HepG2 (cell line): Measurements from ENCODE around the gene CDCA4. TPM values are rescaled to one million over a fixed set of nuclear protein-coding genes. Genes with fewer than 3 reads are reported as not detected.

Experiments used
- ATAC-seq: fragments of 200-7000 bp; cut with Tn5 transposase; 3 replicates; pipeline ENCODE4 v1.9.1; 2020; ENCODE audit warnings: mild to moderate bottlenecking, moderate library complexity
- BruUV-seq: library from RNA; stranded (reverse); fragments of 400-500 nt; replicated peaks from 2 replicates; lab custom pipeline; 2021; lab: Mats Ljungman, UMichigan
- CTCF ChIA-PET: fragments of 300-600 bp; formaldehyde crosslinking; extraction: SDS; loops from one replicate; lab custom pipeline; 2021; ENCODE audit warnings: low total read pairs, inconsistent platforms, low intra/inter-chr PET ratio; lab: Yijun Ruan, JAX
- POLR2A ChIA-PET: fragments of 350-600 bp; sonication (Branson Sonifier 250); formaldehyde crosslinking; loops from one replicate; lab custom pipeline; 2020; ENCODE audit warnings: antibody characterized with exemption, inconsistent platforms; lab: Yijun Ruan, JAX
- DNase-seq: peaks from one replicate; pipeline ENCODE4 v3.0.0-alpha.2; 2015; ENCODE audit warnings: low spot score
- FAIRE-seq: peaks from 3 replicates; lab custom pipeline; 2011; peaks lifted over from hg19 to GRCh38; lab: Jason Lieb, UNC
- H2AFZ ChIP-seq: one replicate; pipeline ENCODE4 v1.6.1; 2011; ENCODE audit warnings: low read length, inconsistent platforms
- H3K27ac ChIP-seq: fragments of 300-600 bp; 3 replicates; pipeline ENCODE4 v1.8.0; 2011; ENCODE audit warnings: mixed run types, mild to moderate bottlenecking, mixed read lengths, low read length, inconsistent platforms; ENCODE audit not compliant: insufficient read depth; ENCODE audit errors: extremely low read length
- H3K27me3 ChIP-seq, 2 experiments: fragments of 200-600 bp in 1 of 2; 2 replicates in 1 of 2; 3 replicates in 1 of 2; pipeline versions ENCODE4 v1.6.0 to v1.8.0; 2011; ENCODE audit warnings: low read length in 2 of 2, mild to moderate bottlenecking in 2 of 2, moderate library complexity in 2 of 2, inconsistent platforms in 1 of 2; ENCODE audit not compliant: insufficient read depth in 2 of 2, control insufficient read depth in 1 of 2
- H3K36me3 ChIP-seq, 2 experiments: fragments of 200-600 bp in 1 of 2; replicated peaks in 1 of 2; 2 replicates in 1 of 2; 3 replicates in 1 of 2; pipeline versions ENCODE4 v1.5.1 to v1.8.0; 2011; ENCODE audit warnings: low read length in 2 of 2, inconsistent platforms in 1 of 2; ENCODE audit not compliant: insufficient read depth in 2 of 2, control insufficient read depth in 1 of 2
- H3K4me1 ChIP-seq: 2 replicates; pipeline ENCODE4 v1.5.1; 2012; ENCODE audit warnings: low read length, inconsistent platforms; ENCODE audit not compliant: insufficient read depth
- H3K4me2 ChIP-seq: 2 replicates; pipeline ENCODE4 v1.6.0; 2011; ENCODE audit warnings: low read depth, low read length, inconsistent platforms
- H3K4me3 ChIP-seq, 3 experiments: fragments of 200-600 bp in 1 of 3; sonication (generic), shearing (Covaris generic) in 1 of 3; replicated peaks in 1 of 3; 2 replicates each; pipeline ENCODE4 v1.5.1; 2011 to 2016; ENCODE audit warnings: low read length in 3 of 3, inconsistent platforms in 2 of 3, low read depth in 2 of 3, mild to moderate bottlenecking in 2 of 3, control low read depth in 1 of 3, mixed read lengths in 1 of 3; ENCODE audit not compliant: insufficient read depth in 1 of 3
- H3K79me2 ChIP-seq: one replicate; pipeline ENCODE4 v1.6.1; 2011; ENCODE audit warnings: low read length, inconsistent platforms; ENCODE audit not compliant: insufficient read depth
- H3K9ac ChIP-seq: 2 replicates; pipeline ENCODE4 v1.6.0; 2011; ENCODE audit warnings: mild to moderate bottlenecking, low read depth, low read length, inconsistent platforms; ENCODE audit not compliant: insufficient read depth
- H3K9me3 ChIP-seq: 2 replicates; pipeline ENCODE4 v1.5.1; 2012; ENCODE audit warnings: mild to moderate bottlenecking, low read length
- H4K20me1 ChIP-seq: 2 replicates; pipeline ENCODE4 v1.6.0; 2011; ENCODE audit warnings: inconsistent platforms, mild to moderate bottlenecking, low read length, moderate library complexity; ENCODE audit not compliant: insufficient read depth
- HCFC1 ChIP-seq: fragments of 150-350 bp; IDR thresholded peaks from 2 replicates; pipeline ENCODE4 v1.6.1; 2014; ENCODE audit warnings: low read depth, low read length
- NBN ChIP-seq: fragments of 450-650 bp; conservative IDR thresholded peaks from 2 replicates; pipeline ENCODE4 v1.6.1; 2017
- NFATC3 ChIP-seq: sonication (generic); formaldehyde crosslinking; IDR thresholded peaks from 2 replicates; pipeline ENCODE4 v1.5.1; 2020; ENCODE audit warnings: mild to moderate bottlenecking, missing genetic modification reagents
- PTBP1 ChIP-seq: fragments of 200-400 bp; formaldehyde crosslinking; IDR thresholded peaks from 2 replicates; pipeline ENCODE4 v1.6.1; 2018; ENCODE audit warnings: low read length, low read depth; ENCODE audit not compliant: poor library complexity, severe bottlenecking
- TCF7 ChIP-seq: sonication (generic); IDR thresholded peaks from 2 replicates; pipeline ENCODE4 v1.6.1; 2016; ENCODE audit warnings: antibody characterized with exemption, low read depth
- TOE1 ChIP-seq: sonication (generic); formaldehyde crosslinking; IDR thresholded peaks from 2 replicates; pipeline ENCODE4 v1.4.0; 2020; ENCODE audit warnings: mild to moderate bottlenecking, missing genetic modification reagents
- ZFP36 ChIP-seq: fragments of 150-350 bp; IDR thresholded peaks from 2 replicates; pipeline ENCODE4 v1.6.1; 2018; ENCODE audit warnings: borderline replicate concordance, low read length, low read depth; ENCODE audit not compliant: partially characterized antibody
- ZFP90 ChIP-seq: sonication (generic); formaldehyde crosslinking; IDR thresholded peaks from 2 replicates; pipeline ENCODE4 v1.8.0; 2022; ENCODE audit warnings: missing genetic modification reagents, mild to moderate bottlenecking, inconsistent platforms, borderline replicate concordance
- ZNF251 ChIP-seq: sonication (generic); formaldehyde crosslinking; IDR thresholded peaks from 2 replicates; pipeline ENCODE4 v1.9.0; 2021; ENCODE audit warnings: mild to moderate bottlenecking, missing genetic modification reagents
- WGBS: methylation state at CpG from one replicate; pipeline ENCODE4 v1.1.6; 2017; ENCODE audit warnings: low lambda C conversion rate; 5-methylcytosine and 5-hydroxymethylcytosine counted together
- in situ Hi-C: cut with HindIII; loops from 2 replicates; pipeline ENCODE4 v1.10.0; 2017; ENCODE audit warnings: low pct_unique_long_range_greater_than_20kb; ENCODE audit not compliant: extremely low pct_ligation_motif_present
- intact Hi-C: fragments of 100-400 bp; cut with micrococcal nuclease; formaldehyde crosslinking; loops from one replicate; pipeline ENCODE4 v1.10.0; 2022; ENCODE audit not compliant: unreplicated experiment
- polyA plus RNA-seq, 8 experiments: library from polyadenylated mRNA; depleted of rRNA in 3 of 8; stranded (reverse) in 7 of 8; unstranded in 1 of 8; fragments of >200 nt; fragmentation: Illumina TruSeq in 4 of 8; extraction: Trizol in 4 of 8; gene quantifications; 2 replicates each; pipeline versions ENCODE4 v1.2.1 to v1.2.3, GENCODE V29; 2011 to 2016; ENCODE audit warnings: low read depth in 4 of 8, missing spikeins in 1 of 8, mixed read lengths in 1 of 8; ENCODE audit not compliant: insufficient read depth in 1 of 8
- total RNA-seq, 5 experiments: library from RNA; depleted of rRNA; stranded (reverse); fragments of >200 nt; fragmentation: Illumina TruSeq; extraction: Trizol; gene quantifications; 2 replicates each; pipeline ENCODE4 v1.2.3, GENCODE V29; 2016; ENCODE audit warnings: low read depth in 1 of 5
- TF ChIP-seq, protein P1 (sequence below): sonication (generic); formaldehyde crosslinking; IDR thresholded peaks from 2 replicates; pipeline ENCODE4 v1.8.1; 2023; ENCODE audit warnings: mild to moderate bottlenecking, missing genetic modification reagents
- TF ChIP-seq, protein P2 (sequence below): sonication (generic); formaldehyde crosslinking; IDR thresholded peaks from 2 replicates; pipeline ENCODE4 v1.5.0; 2020; ENCODE audit warnings: mild to moderate bottlenecking, missing genetic modification reagents
- TF ChIP-seq, protein P3 (sequence below): sonication (generic); formaldehyde crosslinking; IDR thresholded peaks from 2 replicates; pipeline ENCODE4 v1.5.1; 2020; ENCODE audit warnings: mild to moderate bottlenecking, missing genetic modification reagents

CDCA4 gene
- total and polyA plus RNA-seq, 2 of the 13 experiments (the other 11 are each of a cell fraction or from before 2014, with no cell fraction given): 19.7 to 43.1 TPM

DNA sequence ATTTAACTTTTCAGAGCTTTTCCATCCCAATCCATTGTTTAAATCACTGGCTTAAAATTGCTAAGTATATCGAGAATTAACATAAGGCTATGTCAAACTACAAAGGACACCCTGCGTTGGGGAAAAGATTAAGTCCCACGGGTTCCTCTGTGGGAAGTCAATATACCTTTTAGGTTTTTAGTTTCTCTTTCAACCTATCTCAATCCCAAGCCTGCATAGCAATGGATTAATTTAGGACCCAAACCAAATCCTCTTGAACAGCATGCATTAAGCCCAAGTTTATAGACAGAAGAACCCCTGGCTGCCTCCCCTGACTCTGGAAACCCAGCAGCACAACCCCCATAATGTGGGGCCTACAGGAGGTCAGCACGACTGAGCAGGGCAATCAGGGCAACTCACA is 6.3 kb downstream of the CDCA4 start:
- no peak overlapping the region for H3K27ac ChIP-seq
- no TSS peak for BruUV-seq
- H2AFZ ChIP-seq: no peak overlapping the region
- H3K4me3 ChIP-seq: no peak overlapping the region
- no peak overlapping the region for H3K4me2 ChIP-seq
- peaks cover 59% of the 10 kb centered on the region for H3K4me1 ChIP-seq
- H3K27me3 ChIP-seq: no peaks in the 10 kb centered on the region
- POLR2A ChIA-PET: no interaction called here
- 82% methylated on average over 4 of the region's 4 CpGs for WGBS
- H4K20me1 ChIP-seq: peaks cover 35% of the 10 kb centered on the region
- peaks cover 16 to 27% of the 10 kb centered on the region in 2 experiments; a peak in 4 of 5 replicates for H3K36me3 ChIP-seq
- no peak for DNase-seq
- no peak for FAIRE-seq
- ATAC-seq: no peak
- H3K9ac ChIP-seq: no peak overlapping the region
- in situ Hi-C loops: no loop called here
- CTCF ChIA-PET: no interaction called here
- TF ChIP-seq ZFP90 (no peak), ZFP36 (no peak), PTBP1 (no peak), NBN (no peak), NFATC3 (CRISPR knock-in tag) (no peak), TOE1 (no peak), HCFC1 (no peak), TCF7 (no peak), ZNF251 (CRISPR knock-in tag) (no peak)
- TF ChIP-seq, protein P1, sequence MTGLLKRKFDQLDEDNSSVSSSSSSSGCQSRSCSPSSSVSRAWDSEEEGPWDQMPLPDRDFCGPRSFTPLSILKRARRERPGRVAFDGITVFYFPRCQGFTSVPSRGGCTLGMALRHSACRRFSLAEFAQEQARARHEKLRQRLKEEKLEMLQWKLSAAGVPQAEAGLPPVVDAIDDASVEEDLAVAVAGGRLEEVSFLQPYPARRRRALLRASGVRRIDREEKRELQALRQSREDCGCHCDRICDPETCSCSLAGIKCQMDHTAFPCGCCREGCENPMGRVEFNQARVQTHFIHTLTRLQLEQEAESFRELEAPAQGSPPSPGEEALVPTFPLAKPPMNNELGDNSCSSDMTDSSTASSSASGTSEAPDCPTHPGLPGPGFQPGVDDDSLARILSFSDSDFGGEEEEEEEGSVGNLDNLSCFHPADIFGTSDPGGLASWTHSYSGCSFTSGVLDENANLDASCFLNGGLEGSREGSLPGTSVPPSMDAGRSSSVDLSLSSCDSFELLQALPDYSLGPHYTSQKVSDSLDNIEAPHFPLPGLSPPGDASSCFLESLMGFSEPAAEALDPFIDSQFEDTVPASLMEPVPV (CRISPR knock-in tag): no peak
- TF ChIP-seq, protein P2, sequence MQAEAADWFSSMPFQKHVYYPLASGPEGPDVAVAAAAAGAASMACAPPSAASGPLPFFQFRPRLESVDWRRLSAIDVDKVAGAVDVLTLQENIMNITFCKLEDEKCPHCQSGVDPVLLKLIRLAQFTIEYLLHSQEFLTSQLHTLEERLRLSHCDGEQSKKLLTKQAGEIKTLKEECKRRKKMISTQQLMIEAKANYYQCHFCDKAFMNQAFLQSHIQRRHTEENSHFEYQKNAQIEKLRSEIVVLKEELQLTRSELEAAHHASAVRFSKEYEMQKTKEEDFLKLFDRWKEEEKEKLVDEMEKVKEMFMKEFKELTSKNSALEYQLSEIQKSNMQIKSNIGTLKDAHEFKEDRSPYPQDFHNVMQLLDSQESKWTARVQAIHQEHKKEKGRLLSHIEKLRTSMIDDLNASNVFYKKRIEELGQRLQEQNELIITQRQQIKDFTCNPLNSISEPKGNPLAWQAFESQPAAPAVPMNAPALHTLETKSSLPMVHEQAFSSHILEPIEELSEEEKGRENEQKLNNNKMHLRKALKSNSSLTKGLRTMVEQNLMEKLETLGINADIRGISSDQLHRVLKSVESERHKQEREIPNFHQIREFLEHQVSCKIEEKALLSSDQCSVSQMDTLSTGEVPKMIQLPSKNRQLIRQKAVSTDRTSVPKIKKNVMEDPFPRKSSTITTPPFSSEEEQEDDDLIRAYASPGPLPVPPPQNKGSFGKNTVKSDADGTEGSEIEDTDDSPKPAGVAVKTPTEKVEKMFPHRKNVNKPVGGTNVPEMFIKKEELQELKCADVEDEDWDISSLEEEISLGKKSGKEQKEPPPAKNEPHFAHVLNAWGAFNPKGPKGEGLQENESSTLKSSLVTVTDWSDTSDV (CRISPR knock-in tag): no peak
- TF ChIP-seq, protein P3, sequence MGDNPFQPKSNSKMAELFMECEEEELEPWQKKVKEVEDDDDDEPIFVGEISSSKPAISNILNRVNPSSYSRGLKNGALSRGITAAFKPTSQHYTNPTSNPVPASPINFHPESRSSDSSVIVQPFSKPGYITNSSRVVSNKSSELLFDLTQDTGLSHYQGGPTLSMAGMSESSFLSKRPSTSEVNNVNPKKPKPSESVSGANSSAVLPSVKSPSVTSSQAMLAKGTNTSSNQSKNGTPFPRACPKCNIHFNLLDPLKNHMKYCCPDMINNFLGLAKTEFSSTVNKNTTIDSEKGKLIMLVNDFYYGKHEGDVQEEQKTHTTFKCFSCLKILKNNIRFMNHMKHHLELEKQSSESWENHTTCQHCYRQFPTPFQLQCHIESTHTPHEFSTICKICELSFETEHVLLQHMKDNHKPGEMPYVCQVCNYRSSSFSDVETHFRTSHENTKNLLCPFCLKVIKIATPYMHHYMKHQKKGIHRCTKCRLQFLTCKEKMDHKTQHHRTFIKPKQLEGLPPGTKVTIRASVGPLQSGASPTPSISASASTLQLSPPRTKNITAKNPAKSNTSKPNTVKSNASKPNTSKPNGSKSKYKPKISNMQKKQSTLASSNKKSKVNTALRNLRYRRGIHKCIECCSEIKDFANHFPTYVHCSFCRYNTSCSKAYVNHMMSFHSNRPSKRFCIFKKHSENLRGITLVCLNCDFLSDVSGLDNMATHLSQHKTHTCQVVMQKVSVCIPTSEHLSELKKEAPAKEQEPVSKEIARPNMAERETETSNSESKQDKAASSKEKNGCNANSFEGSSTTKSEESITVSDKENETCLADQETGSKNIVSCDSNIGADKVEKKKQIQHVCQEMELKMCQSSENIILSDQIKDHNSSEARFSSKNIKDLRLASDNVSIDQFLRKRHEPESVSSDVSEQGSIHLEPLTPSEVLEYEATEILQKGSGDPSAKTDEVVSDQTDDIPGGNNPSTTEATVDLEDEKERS (CRISPR knock-in tag): no peak
- H3K9me3 ChIP-seq: no peaks in the 10 kb centered on the region
- intact Hi-C loops: no loop called here
- peaks cover 81% of the 10 kb centered on the region for H3K79me2 ChIP-seq
